SK-N-DZ (cell line): ENCODE measurements around the gene EFCAB6.

Experiments
- DNase-seq: peaks from one replicate; pipeline ENCODE4 v3.0.0-alpha.2; 2015; ENCODE audit warnings: low spot score

EFCAB6 gene

GRCh38 chr22:43550024-43550620 is 262.0 kb downstream of the EFCAB6 start:
- no peak for DNase-seq

GRCh38 chr22:43546186-43546585 is 265.9 kb downstream of the EFCAB6 start:
- DNase-seq = no peak

- DNase-seq = no peak
These were observed 267.8 kb downstream of the EFCAB6 start for GRCh38 chr22:43544289-43544673.

GRCh38 chr22:43543522-43544288 is 268.4 kb downstream of the EFCAB6 start:
- no peak for DNase-seq

- no peak for DNase-seq
These were observed 269.2 kb downstream of the EFCAB6 start for GRCh38 chr22:43542681-43543521.

- no peak for DNase-seq
These were observed 270.4 kb downstream of the EFCAB6 start for GRCh38 chr22:43541462-43542407.

- no peak for DNase-seq
These were observed 271.1 kb downstream of the EFCAB6 start for GRCh38 chr22:43541022-43541421.

- no peak for DNase-seq
These were observed 271.6 kb downstream of the EFCAB6 start for GRCh38 chr22:43540529-43540923.

- no peak for DNase-seq
These were observed 272.3 kb downstream of the EFCAB6 start for GRCh38 chr22:43539572-43540528.

GRCh38 chr22:43537019-43537585 is 275.0 kb downstream of the EFCAB6 start:
- no peak for DNase-seq

- DNase-seq = no peak
These were observed 276.4 kb downstream of the EFCAB6 start for GRCh38 chr22:43535741-43536140.

- DNase-seq = no peak
These were observed 276.8 kb downstream of the EFCAB6 start for GRCh38 chr22:43535336-43535735.

GRCh38 chr22:43534916-43535315 is 277.2 kb downstream of the EFCAB6 start:
- no peak for DNase-seq

GRCh38 chr22:43533656-43534428 is 278.3 kb downstream of the EFCAB6 start:
- no peak for DNase-seq

GRCh38 chr22:43533156-43533530 is 279.0 kb downstream of the EFCAB6 start:
- no peak for DNase-seq

GRCh38 chr22:43532301-43533155 is 279.6 kb downstream of the EFCAB6 start:
- no peak for DNase-seq

- DNase-seq = no peak
These were observed 280.5 kb downstream of the EFCAB6 start for GRCh38 chr22:43531651-43532050.
